ENCODE results near the gene ABCD3.
"Not testable (repeated sequence)": the region's sequence is repeated elsewhere in the genome, so short reads cannot be mapped to it uniquely, and the experiment has no call there.

The ABCD3 gene

DNA sequence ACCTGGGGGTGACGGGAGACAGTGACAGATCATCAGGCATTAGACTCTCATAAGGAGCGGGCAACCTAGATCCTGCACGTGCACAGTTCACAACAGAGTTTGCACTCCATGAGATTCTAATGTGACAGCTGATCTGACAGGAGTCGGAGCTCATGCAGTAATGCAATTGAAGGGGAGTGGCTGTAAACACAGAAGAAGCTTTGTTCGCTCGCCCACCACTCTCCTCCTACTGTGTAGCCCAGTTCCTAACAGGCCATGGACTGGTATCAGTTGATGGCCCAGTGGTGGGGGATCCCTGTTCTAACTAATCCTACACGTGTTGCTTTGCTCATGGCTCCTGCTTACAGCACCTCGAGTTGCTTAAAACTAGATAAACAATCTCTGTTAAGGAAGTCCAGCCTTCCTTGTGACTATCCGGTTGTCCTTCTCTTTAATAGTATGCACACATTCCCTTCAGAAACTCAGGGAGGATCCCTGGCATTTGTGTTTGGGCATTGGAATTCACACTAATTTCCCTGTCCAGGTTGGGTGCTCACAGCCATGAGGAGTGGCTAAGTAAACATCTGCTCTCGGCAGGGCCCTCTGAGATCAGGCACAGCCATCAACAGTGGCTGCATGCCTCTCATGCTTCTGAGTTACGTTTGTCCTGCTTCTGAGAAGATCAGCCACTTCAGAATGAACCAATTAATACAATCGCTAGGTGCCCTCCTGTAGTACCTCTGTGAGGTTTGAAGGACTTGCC is 144.5 kb downstream of the ABCD3 start:
- no peak overlapping the region for H3K4me3 ChIP-seq (ENCODE audit: control insufficient read depth, low read depth, low read length)
- TF ChIP-seq, protein P1, sequence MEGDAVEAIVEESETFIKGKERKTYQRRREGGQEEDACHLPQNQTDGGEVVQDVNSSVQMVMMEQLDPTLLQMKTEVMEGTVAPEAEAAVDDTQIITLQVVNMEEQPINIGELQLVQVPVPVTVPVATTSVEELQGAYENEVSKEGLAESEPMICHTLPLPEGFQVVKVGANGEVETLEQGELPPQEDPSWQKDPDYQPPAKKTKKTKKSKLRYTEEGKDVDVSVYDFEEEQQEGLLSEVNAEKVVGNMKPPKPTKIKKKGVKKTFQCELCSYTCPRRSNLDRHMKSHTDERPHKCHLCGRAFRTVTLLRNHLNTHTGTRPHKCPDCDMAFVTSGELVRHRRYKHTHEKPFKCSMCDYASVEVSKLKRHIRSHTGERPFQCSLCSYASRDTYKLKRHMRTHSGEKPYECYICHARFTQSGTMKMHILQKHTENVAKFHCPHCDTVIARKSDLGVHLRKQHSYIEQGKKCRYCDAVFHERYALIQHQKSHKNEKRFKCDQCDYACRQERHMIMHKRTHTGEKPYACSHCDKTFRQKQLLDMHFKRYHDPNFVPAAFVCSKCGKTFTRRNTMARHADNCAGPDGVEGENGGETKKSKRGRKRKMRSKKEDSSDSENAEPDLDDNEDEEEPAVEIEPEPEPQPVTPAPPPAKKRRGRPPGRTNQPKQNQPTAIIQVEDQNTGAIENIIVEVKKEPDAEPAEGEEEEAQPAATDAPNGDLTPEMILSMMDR (IDR thresholded peaks at IDR 0.05; ENCODE audit: control insufficient read depth, insufficient read depth, low read depth, low read length, missing control alignments), result no peak
- DNase-seq (ENCODE audit: low read depth), result no peak

DNA sequence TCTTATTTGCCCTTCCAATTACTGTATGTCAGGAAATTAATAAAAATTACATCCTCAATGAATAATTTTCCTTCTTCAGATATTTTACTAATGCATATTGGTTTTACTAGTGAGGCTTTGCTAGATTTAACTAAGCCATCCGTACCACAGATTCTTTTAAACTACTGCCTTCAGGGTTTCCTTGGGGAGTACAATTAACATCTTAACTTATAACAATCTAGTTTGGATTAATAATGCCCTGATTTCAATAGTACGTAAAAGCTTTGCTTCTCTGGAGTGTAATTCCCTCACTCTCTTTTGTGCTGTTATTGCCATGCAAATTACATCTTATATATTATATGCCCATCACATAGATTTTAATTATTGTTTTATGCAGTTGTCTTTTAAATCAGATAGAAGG is 147.7 kb downstream of the ABCD3 start:
- no peak for DNase-seq (ENCODE audit: low read depth)
- H3K4me3 ChIP-seq (ENCODE audit: control insufficient read depth, low read depth, low read length), result no peak overlapping the region
- TF ChIP-seq, protein P1 (IDR thresholded peaks at IDR 0.05; ENCODE audit: control insufficient read depth, insufficient read depth, low read depth, low read length, missing control alignments), result no peak

DNA sequence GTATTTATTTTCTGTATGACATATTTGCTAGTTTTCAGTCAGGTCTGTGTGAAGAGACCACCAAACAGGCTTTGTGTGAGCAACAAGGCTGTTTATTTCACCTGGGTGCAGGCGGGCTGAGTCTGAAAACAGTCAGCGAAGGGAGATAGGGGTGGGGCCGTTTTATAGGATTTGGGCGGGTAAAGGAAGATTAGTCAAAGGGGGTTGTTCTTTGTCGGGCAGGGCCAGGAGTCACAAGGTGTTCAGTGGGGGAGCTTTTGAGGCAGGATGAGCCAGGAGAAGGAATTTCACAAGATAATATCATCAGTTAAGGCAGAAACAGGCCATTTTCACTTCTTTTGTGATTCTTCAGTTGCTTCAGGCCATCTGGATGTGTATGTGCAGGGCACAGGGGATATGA is 148.2 kb downstream of the ABCD3 start:
- not testable (repeated sequence) for DNase-seq (ENCODE audit: low read depth)

DNA sequence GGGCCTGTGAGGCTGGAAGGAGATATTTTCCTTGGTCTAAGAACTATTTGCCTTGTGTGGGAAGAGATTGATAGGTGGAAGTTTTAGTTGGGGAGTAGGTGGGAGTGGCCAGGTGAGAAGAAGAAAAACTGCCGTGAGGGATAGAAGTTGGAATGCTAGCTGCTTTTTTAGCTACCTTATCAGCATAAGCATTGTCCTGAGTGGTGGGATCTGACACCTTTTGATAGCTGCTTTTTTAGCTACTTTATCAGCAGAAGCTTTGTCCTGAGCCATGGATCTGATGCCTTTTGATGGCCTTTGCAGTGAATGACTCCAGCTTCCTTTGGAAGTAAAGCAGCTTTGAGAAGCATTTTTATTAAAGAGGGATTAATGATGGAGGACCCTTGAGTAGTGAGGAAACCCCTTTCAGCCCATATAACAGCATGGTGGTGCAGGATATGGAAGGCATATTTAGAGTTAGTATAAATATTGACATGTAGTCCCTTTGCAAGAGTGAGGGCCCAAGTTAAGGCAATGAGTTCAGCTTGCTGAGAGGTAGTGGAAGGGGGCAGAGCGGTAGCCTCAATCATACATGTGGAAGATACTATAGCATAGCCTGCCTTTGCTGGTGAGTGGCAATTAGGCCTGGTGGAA is 149.9 kb downstream of the ABCD3 start:
- not testable (repeated sequence) for DNase-seq (ENCODE audit: low read depth); H3K4me3 ChIP-seq (ENCODE audit: control insufficient read depth, low read depth, low read length)

More for the DNA sequence above, 148.2 kb downstream of the ABCD3 start:
- not testable (repeated sequence) for H3K4me3 ChIP-seq (ENCODE audit: control insufficient read depth, low read depth, low read length)
